NCI-H1930 (cell line): ENCODE data around the gene AKAP7.
"Not testable (repeated sequence)": the region's sequence is repeated elsewhere in the genome, so short reads cannot be mapped to it uniquely, and the experiment has no call there.

Experiments used
- DNase-seq, 2 experiments: peaks; one replicate each; lab custom pipeline; 2025; lab: John Stamatoyannopoulos, UW

The AKAP7 gene

GRCh38 chr6:131135244-131136020 lies at the start of gene AKAP7:
AKAP7 (plus strand) TSS chr6:131135467; CDS start chr6:131135764, 297 bp downstream.
- DNase-seq, result peak; percentile 48 to 50

- not testable (repeated sequence) for DNase-seq
Measured at GRCh38 chr6:131090339-131090738, 44.9 kb upstream of the AKAP7 start.

- not testable (repeated sequence) for DNase-seq
Measured at GRCh38 chr6:131091944-131092343, 43.3 kb upstream of the AKAP7 start.

GRCh38 chr6:131093334-131093733 lies 41.9 kb upstream of the AKAP7 start:
- no peak for DNase-seq

- DNase-seq, result no peak
Measured at GRCh38 chr6:131096786-131097185, 38.5 kb upstream of the AKAP7 start.

GRCh38 chr6:131101911-131102680 lies 33.2 kb upstream of the AKAP7 start:
- DNase-seq, result no peak

- DNase-seq, result no peak
Measured at GRCh38 chr6:131103296-131103695, 32.0 kb upstream of the AKAP7 start.

- no peak for DNase-seq
Measured at GRCh38 chr6:131103901-131104300, 31.4 kb upstream of the AKAP7 start.

GRCh38 chr6:131107151-131107550 lies 28.1 kb upstream of the AKAP7 start:
- no peak for DNase-seq

- no peak for DNase-seq
Measured at GRCh38 chr6:131112249-131112648, 23.0 kb upstream of the AKAP7 start.

- no peak for DNase-seq
Measured at GRCh38 chr6:131115651-131116050, 19.6 kb upstream of the AKAP7 start.

GRCh38 chr6:131116321-131116720 lies 18.9 kb upstream of the AKAP7 start:
- no peak for DNase-seq

GRCh38 chr6:131116755-131117360 lies 18.4 kb upstream of the AKAP7 start:
- no peak for DNase-seq

GRCh38 chr6:131117878-131118277 lies 17.4 kb upstream of the AKAP7 start:
- DNase-seq, result no peak

- DNase-seq, result no peak
Measured at GRCh38 chr6:131122007-131122406, 13.3 kb upstream of the AKAP7 start.

GRCh38 chr6:131122516-131122915 lies 12.8 kb upstream of the AKAP7 start:
- no peak for DNase-seq

GRCh38 chr6:131124336-131125071 lies 10.8 kb upstream of the AKAP7 start:
- no peak for DNase-seq

- no peak for DNase-seq
Measured at GRCh38 chr6:131125431-131125830, 9.8 kb upstream of the AKAP7 start.

GRCh38 chr6:131129689-131130553 lies 5.3 kb upstream of the AKAP7 start:
- no peak for DNase-seq

- DNase-seq, result no peak
Measured at GRCh38 chr6:131130554-131130940, 4.7 kb upstream of the AKAP7 start.

- no peak for DNase-seq
Measured at GRCh38 chr6:131132360-131132759, 2.9 kb upstream of the AKAP7 start.
